Measurements from ENCODE around the gene ATP10B.
"Not testable (repeated sequence)": the region's sequence is repeated elsewhere in the genome, so short reads cannot be mapped to it uniquely, and the experiment has no call there.

The ATP10B gene, protein sequence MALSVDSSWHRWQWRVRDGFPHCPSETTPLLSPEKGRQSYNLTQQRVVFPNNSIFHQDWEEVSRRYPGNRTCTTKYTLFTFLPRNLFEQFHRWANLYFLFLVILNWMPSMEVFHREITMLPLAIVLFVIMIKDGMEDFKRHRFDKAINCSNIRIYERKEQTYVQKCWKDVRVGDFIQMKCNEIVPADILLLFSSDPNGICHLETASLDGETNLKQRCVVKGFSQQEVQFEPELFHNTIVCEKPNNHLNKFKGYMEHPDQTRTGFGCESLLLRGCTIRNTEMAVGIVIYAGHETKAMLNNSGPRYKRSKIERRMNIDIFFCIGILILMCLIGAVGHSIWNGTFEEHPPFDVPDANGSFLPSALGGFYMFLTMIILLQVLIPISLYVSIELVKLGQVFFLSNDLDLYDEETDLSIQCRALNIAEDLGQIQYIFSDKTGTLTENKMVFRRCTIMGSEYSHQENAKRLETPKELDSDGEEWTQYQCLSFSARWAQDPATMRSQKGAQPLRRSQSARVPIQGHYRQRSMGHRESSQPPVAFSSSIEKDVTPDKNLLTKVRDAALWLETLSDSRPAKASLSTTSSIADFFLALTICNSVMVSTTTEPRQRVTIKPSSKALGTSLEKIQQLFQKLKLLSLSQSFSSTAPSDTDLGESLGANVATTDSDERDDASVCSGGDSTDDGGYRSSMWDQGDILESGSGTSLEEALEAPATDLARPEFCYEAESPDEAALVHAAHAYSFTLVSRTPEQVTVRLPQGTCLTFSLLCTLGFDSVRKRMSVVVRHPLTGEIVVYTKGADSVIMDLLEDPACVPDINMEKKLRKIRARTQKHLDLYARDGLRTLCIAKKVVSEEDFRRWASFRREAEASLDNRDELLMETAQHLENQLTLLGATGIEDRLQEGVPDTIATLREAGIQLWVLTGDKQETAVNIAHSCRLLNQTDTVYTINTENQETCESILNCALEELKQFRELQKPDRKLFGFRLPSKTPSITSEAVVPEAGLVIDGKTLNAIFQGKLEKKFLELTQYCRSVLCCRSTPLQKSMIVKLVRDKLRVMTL (N-terminal part only)
- 0 to 0.19 (median 0) reads per million in 3 experiments for total RNA-seq

- no peak for DNase-seq
Measured at GRCh38 chr5:160852049-160852448, at the start of gene ATP10B. ATP10B (minus strand) TSS chr5:160852211; CDS start chr5:160688074, 164,137 bp downstream.

- no peak for DNase-seq
Measured at GRCh38 chr5:160901656-160902055, 49.6 kb upstream of the ATP10B start.

DNA sequence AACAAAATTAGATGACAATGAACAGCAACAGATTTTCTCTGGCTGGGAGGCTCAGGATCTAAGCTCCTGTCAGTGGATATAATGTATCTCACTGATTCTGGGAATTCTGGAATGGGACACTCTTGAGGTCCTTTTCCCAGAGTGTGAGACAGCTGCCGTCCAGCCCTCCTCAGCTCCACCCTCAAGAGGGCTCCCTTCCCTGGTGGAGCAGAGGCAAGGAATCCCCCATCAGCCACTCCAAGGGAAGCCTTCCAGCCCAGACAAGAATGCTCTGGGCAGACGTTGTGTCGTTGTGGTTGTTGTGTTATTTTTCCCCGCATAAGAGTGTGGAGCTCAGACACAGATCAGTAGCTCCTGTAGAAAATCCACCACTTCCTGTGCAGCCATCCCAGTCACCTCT, 47.7 kb upstream of the ATP10B start:
- no peak for DNase-seq

DNA sequence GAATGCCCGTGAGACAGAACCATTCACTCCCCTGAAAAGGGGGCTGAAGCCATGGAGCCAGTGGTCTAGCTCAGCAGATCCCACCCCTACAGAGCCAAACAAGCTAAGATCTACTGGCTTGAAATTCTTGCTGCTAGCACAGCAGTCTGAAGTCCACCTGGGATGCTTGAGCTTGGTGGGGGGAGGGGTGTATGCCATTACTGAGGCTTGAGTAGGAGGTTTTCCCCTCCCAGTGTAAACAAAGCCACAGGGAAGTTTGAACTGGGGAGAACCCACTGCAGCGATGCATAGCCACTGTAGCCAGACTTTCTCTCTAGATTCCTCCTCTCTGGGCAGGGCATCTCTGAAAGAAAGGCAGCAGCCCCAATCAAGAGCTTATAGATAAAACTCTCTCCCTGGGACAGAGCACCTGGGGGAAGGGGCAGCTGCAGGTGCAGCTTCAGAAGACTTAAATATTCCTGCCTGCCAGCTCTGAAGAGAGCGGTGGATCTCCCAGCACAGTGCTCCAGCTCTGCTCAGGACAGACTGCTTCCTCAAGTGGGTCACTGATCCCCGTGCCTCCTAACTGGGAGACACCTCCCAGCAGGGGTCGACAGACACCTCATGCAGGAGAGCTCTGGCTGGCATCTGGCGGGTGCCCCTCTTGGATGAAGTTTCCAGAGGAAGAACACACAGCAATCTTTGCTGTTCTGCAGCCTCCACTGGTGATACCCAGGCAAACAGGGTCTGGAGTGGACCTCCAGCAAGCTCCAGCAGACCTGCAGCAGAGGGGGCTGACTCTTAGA, 41.4 kb upstream of the ATP10B start:
- not testable (repeated sequence) for DNase-seq

GRCh38 chr5:160887780-160888179, 35.8 kb upstream of the ATP10B start:
- DNase-seq = no peak

- not testable (repeated sequence) for DNase-seq
Measured at GRCh38 chr5:160873560-160874200, 21.7 kb upstream of the ATP10B start.

DNA sequence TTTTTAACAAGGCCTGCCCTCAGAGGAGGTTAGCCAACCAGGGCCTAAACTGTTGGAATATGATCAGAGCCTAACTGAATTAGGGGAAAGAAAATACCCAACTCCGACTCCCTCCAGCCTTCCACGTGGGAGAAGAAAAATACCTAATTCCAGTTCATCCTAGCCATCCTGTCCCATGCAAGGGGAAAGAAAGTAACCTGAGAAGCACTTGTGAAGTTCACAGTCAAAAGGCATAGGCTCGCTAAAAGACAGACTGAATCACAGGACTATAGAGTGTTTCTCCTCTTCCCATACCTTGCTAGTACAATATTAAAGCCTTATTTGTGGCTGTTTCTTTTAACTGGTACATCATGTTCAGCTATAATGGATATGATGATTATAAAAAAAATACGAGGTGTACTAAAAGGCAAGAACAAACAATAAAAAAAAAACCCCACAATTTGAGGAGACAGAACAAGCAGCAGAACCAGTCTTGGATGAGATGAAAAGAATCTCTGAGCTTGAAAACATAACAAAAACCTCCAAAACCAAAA, 18.0 kb upstream of the ATP10B start:
- DNase-seq = no peak

DNA sequence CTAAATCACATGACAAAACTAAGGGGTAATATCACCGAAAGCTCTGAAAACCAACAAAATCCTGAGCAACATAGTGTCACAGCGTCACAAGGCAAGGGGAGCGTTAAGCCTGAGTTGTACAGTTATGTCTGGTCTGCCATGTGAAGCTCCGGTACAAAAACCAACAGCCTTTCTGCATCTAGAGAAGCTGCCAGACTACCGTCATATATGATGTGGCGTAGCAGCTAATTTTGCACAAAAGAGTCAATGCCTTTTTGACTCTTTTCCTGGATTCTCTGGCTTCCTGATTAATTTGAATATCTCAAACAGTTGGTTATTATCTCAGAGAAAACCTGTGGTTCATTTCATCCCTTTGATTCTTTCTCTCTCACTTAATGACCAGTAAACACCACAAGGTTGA, 16.0 kb upstream of the ATP10B start:
- DNase-seq = no peak

DNA sequence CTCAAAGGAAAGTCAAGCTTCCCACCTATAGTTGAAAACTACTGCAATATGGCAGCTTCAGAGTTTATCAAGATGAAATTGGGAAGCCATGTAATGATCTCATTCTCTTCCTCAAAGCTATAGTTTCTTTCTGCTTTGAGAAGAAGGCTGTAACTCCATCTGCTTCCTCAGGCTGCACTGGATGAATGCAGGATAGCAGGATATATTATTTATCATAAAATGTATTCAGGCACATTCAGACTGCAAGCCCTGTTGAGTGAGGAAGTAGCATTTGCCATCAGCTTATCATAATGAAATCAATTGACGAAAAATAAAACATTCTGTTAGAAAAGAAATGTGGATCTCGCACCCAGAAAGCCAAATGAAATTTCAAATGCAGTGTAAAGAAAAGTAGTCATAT, 560 bp downstream of the ATP10B start:
- DNase-seq = no peak

DNA sequence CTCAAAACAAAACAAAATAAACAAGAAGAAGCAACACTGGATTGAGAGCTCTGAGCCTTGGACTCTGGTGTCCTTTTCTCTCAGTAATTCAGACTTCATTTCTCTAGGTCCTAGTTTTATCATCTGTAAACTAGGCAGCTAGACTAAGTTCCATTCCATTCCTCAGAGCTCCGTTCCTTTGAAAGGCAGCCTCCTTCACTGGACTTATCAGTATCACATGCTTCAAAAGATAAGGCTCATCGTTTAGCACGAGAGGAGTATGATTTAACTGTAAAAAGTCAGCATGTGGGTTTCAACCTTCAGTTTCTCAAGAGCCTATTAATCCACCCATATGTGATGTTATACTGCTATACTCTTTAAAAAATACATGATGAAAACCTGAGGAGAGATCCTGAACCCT, 1.6 kb downstream of the ATP10B start:
- DNase-seq = no peak

- DNase-seq = no peak
Measured at GRCh38 chr5:160847526-160848085, 4.4 kb downstream of the ATP10B start.

DNA sequence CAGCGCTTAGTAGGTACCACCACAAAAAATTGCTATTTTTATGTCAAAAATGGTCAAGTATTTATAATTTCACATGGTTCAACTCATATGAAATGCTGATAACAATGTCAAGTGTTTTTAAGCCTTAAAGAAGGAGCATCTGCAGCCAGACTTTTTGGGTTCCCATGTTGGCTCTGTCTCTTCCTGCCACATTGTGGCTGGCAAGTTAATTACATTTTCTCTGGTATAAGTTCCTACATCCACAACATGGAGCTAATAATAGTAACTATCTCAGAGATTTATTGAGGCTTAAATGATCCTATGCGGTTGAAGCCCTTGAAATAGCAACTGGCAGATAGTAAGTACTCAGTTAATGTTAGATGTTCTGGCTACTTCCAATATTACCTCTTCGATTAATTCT, 5.4 kb downstream of the ATP10B start:
- no peak for DNase-seq

GRCh38 chr5:160844177-160844576, 7.8 kb downstream of the ATP10B start:
- no peak for DNase-seq

- DNase-seq = no peak
Measured at GRCh38 chr5:160843240-160843639, 8.8 kb downstream of the ATP10B start.

GRCh38 chr5:160837749-160838593, 14.0 kb downstream of the ATP10B start:
- no peak for DNase-seq

- no peak for DNase-seq
Measured at GRCh38 chr5:160837211-160837610, 14.8 kb downstream of the ATP10B start.

DNA sequence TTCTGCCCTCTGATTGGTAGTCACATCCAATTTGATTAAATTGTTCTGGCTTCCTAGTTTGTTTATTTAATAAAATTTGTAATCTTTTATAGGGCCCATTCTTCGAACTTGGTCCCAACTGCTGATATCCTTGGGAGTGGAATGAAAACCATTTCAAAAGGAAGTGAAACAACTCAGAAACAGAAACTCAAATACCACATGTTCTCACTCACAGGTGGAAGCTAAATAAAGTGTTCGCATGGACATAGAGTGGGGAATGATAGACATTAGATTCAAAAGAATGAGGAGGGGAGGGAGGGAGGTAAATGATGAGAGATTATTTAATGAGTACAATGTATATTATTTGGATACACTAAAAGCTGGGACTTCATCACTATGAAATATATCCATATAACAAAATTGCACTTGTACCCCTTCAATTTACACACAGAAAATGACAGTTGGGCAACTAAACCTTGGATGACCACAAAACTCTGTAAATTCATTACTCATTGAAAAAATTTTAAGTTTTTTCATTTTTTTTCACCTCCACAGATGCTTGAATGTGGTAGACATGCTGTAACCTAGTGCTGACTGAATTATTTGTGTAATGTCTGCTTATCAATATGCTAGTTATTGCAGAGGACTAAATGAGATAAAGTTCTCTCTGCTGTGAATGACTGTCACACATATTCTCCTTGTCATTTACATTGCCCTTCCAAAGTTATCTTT, 16.0 kb downstream of the ATP10B start:
- no peak for DNase-seq

DNA sequence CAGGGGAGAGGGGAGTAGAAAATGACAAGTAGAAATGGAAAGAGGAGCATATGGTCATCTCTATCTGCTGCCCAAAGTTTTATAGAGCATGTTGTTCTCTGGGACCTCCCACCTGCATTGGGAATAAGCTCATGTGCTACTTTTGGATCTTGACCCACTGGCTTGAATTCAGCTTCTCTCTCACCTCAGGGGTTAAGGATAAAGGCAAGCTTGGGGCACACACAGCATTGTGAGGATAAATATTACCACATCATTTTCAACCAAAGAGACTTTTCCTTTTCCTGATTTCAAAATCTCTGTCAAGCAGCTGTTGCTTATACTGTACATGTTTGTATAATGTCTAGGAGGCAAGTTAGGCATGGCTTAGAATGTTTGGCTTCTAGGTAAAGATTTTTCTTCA, 16.6 kb downstream of the ATP10B start:
- no peak for DNase-seq

DNA sequence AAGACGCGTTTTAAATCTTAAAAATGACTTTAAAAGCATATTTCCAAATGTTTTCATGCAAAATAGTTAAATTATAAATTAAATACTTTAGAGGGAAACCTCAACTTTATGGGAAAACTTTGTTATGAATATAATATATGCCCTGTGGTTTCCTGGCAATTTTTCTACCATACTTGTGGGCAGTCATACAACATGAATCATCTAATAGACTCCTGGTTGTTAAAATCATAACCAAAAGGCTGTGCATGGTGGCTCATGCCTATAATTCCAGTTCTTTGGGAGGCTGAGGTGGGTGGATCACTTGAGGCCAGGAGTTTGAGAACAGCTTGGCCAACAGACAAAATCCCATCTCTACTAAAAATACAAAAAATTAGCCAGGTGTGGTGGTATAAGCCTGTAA, 18.2 kb downstream of the ATP10B start:
- DNase-seq = no peak

- no peak for DNase-seq
Measured at GRCh38 chr5:160831801-160832200, 20.2 kb downstream of the ATP10B start.
